Naive thymus-derived CD4-positive, alpha-beta T cell (primary cell): ENCODE measurements around the gene NCBP2L. TPM values are rescaled to one million over a fixed set of nuclear protein-coding genes. Genes with fewer than 3 reads are reported as not detected.

Experiments
- ATAC-seq: fragments of 150-1000 bp; cut with Tn5 transposase; 2 replicates; pipeline ENCODE4 v1.10.0; 2021; ENCODE audit warnings: mild to moderate bottlenecking, moderate library complexity
- CTCF ChIA-PET: fragments of 350-600 bp; sonication (Branson Sonifier 250); formaldehyde crosslinking; loops from one replicate; lab custom pipeline; 2021; ENCODE audit warnings: antibody characterized with exemption; lab: Charles Lee
- POLR2A ChIA-PET: fragments of 350-600 bp; sonication (Branson Sonifier 250); formaldehyde crosslinking; loops from one replicate; lab custom pipeline; 2021; ENCODE audit warnings: antibody characterized with exemption, inconsistent platforms; lab: Charles Lee
- DNase-seq, 9 donors: peaks; one replicate each; pipeline versions ENCODE4 v3.0.0 to v3.0.0-alpha.2; 2020 to 2022; ENCODE audit warnings: mixed read lengths in 1 of 9
- H3K27ac ChIP-seq: one replicate; pipeline ENCODE4 v1.7.0; 2013; ENCODE audit warnings: mild to moderate bottlenecking, low read depth, low read length, moderate library complexity
- H3K27me3 ChIP-seq, 2 donors: one replicate each; pipeline ENCODE4 v1.7.0; 2013; ENCODE audit warnings: low read length in 2 of 2, mild to moderate bottlenecking in 2 of 2, moderate library complexity in 2 of 2; ENCODE audit not compliant: control insufficient read depth in 2 of 2, insufficient read depth in 2 of 2
- H3K36me3 ChIP-seq, 3 experiments: 1 replicate in 2 of 3; 2 replicates in 1 of 3; pipeline ENCODE4 v1.7.0; 2013; ENCODE audit warnings: low read length in 3 of 3, mild to moderate bottlenecking in 3 of 3, moderate library complexity in 1 of 3; ENCODE audit not compliant: insufficient read depth in 3 of 3, control insufficient read depth in 2 of 3
- H3K4me1 ChIP-seq, 2 donors: one replicate each; pipeline ENCODE4 v1.7.0; 2013; ENCODE audit warnings: low read length in 2 of 2, mild to moderate bottlenecking in 2 of 2, moderate library complexity in 1 of 2; ENCODE audit not compliant: control insufficient read depth in 2 of 2, insufficient read depth in 2 of 2
- H3K4me3 ChIP-seq: 2 replicates; pipeline ENCODE4 v1.7.0; 2013; ENCODE audit warnings: mild to moderate bottlenecking, low read length
- H3K9me3 ChIP-seq, 3 experiments: 1 replicate in 2 of 3; 2 replicates in 1 of 3; pipeline ENCODE4 v1.7.0; 2013; ENCODE audit warnings: low read length in 3 of 3; ENCODE audit not compliant: control insufficient read depth in 2 of 3
- H3K27ac Mint-ChIP-seq, 9 donors: one replicate each; pipeline ENCODE4 v1.8.0; 2020 to 2022; ENCODE audit warnings: mixed read lengths in 9 of 9, mild to moderate bottlenecking in 8 of 9, moderate library complexity in 5 of 9, inconsistent platforms in 2 of 9
- H3K27me3 Mint-ChIP-seq, 5 donors: one replicate each; pipeline ENCODE4 v1.8.0; 2021 to 2022; ENCODE audit warnings: mixed read lengths in 5 of 5, mild to moderate bottlenecking in 1 of 5
- H3K36me3 Mint-ChIP-seq, 5 donors: one replicate each; pipeline ENCODE4 v1.8.0; 2020 to 2022; ENCODE audit warnings: mixed read lengths in 5 of 5, mild to moderate bottlenecking in 3 of 5, inconsistent platforms in 1 of 5
- H3K4me1 Mint-ChIP-seq, 7 donors: one replicate each; pipeline ENCODE4 v1.8.0; 2020 to 2022; ENCODE audit warnings: mixed read lengths in 7 of 7, mild to moderate bottlenecking in 3 of 7, inconsistent platforms in 1 of 7
- H3K4me3 Mint-ChIP-seq, 10 donors: one replicate each; pipeline ENCODE4 v1.8.0; 2020 to 2022; ENCODE audit warnings: mild to moderate bottlenecking in 10 of 10, mixed read lengths in 10 of 10, moderate library complexity in 6 of 10, inconsistent platforms in 2 of 10
- H3K9me3 Mint-ChIP-seq, 11 donors: one replicate each; pipeline ENCODE4 v1.8.0; 2020 to 2022; ENCODE audit warnings: mixed read lengths in 11 of 11, mild to moderate bottlenecking in 4 of 11, inconsistent platforms in 1 of 11, moderate library complexity in 1 of 11
- intact Hi-C, 2 donors: fragments of 100-400 bp; cut with micrococcal nuclease; formaldehyde crosslinking; loops; one replicate each; pipeline ENCODE4 v1.15.1; 2023
- polyA plus RNA-seq, 2 donors: library from polyadenylated mRNA; unstranded; fragments of 300-500 nt; fragmentation: Illumina TruSeq; gene quantifications; one replicate each; pipeline ENCODE4 v1.2.3, GENCODE V29; 2021
- total RNA-seq, 6 experiments: library from RNA in 5 of 6; stranded (reverse) in 5 of 6; gene quantifications; 1 replicate in 5 of 6; 2 replicates in 1 of 6; pipeline ENCODE4 v1.2.3 and lab custom pipeline; 2021 to 2026

The NCBP2L gene
- total and polyA plus RNA-seq, 7 experiments from 2014 or later: 0.09 TPM; not detected in 6

- peaks cover 5 to 12% of the 10 kb centered on the region in 2 donors for H3K4me1 ChIP-seq
- intact Hi-C loops: loop anchor here in 1 of 2 donors (10.0 kb wide), 1 partner anchor 1133 kb away; the partner anchor contains the start of gene RADX
- no peak overlapping the region for H3K4me3 ChIP-seq
- POLR2A ChIA-PET: interaction anchor here (0.5 to 1.3 kb wide), 3 partner anchors 36 to 75 kb away, joined by 3 to 4 read pairs (median 3); no protein-coding TSS in a partner anchor
- ATAC-seq (no peak), DNase-seq (no peak)
- H3K4me1 Mint-ChIP-seq: peaks cover under 1 to 29% (median 17%) of the 10 kb centered on the region in 7 donors
- no peak overlapping the region for H3K27ac Mint-ChIP-seq
- CTCF ChIA-PET: no interaction called here
- no peaks in the 10 kb centered on the region for H3K9me3 ChIP-seq
- H3K27ac ChIP-seq: no peak overlapping the region
- no peak overlapping the region for H3K4me3 Mint-ChIP-seq
- H3K36me3 Mint-ChIP-seq: no peaks in the 10 kb centered on the region
- no peaks in the 10 kb centered on the region for H3K9me3 Mint-ChIP-seq
- no peaks in the 10 kb centered on the region for H3K27me3 ChIP-seq
- no peaks in the 10 kb centered on the region for H3K36me3 ChIP-seq
- no peaks in the 10 kb centered on the region for H3K27me3 Mint-ChIP-seq
These were observed 29.9 kb upstream of the NCBP2L start for GRCh38 chrX:107747596-107748161.

- Histone ChIP-seq H3K27me3 (no peaks in the 10 kb centered on the region), H3K36me3 (no peaks in the 10 kb centered on the region), H3K9me3 (no peaks in the 10 kb centered on the region), H3K4me3 (no peak overlapping the region), H3K27ac (no peak overlapping the region), H3K4me1 (peaks cover 0 to 4% of the 10 kb centered on the region in 2 donors)
- H3K27me3 Mint-ChIP-seq: no peaks in the 10 kb centered on the region
- ATAC-seq (no peak), DNase-seq (no peak)
- intact Hi-C loops: loop anchor here in 1 of 2 donors (10.0 kb wide), 1 partner anchor 1134 kb away; the partner anchor contains the start of gene RADX
- no peaks in the 10 kb centered on the region for H3K9me3 Mint-ChIP-seq
- H3K27ac Mint-ChIP-seq: peak overlapping the region in 1 of 9 donors; percentile 38
- CTCF ChIA-PET: no interaction called here
- H3K4me3 Mint-ChIP-seq: no peak overlapping the region
- H3K36me3 Mint-ChIP-seq: no peaks in the 10 kb centered on the region
- POLR2A ChIA-PET: interaction anchor here (0.5 to 0.7 kb wide), 3 partner anchors 42 to 69 kb away, joined by 3 to 7 read pairs (median 4); no protein-coding TSS in a partner anchor
- H3K4me1 Mint-ChIP-seq: peaks cover 0 to 21% (median 11%) of the 10 kb centered on the region in 7 donors
These were observed 29.0 kb upstream of the NCBP2L start for GRCh38 chrX:107748506-107748905.

GRCh38 chrX:107750263-107750662 lies 27.3 kb upstream of the NCBP2L start:
- Histone ChIP-seq H3K4me1 (peaks cover 0 to 2% of the 10 kb centered on the region in 2 donors), H3K27ac (no peak overlapping the region), H3K4me3 (no peak overlapping the region), H3K9me3 (no peaks in the 10 kb centered on the region), H3K27me3 (no peaks in the 10 kb centered on the region), H3K36me3 (no peaks in the 10 kb centered on the region)
- H3K36me3 Mint-ChIP-seq: no peaks in the 10 kb centered on the region
- peak overlapping the region in 2 of 9 donors; percentile 5 to 13 for H3K27ac Mint-ChIP-seq
- ATAC-seq (no peak), DNase-seq (no peak)
- H3K27me3 Mint-ChIP-seq: no peaks in the 10 kb centered on the region
- peaks cover 0 to 18% (median 8%) of the 10 kb centered on the region in 7 donors for H3K4me1 Mint-ChIP-seq
- ChIA-PET POLR2A (interaction anchor here (2.2 kb wide), 1 partner anchor 10 kb away, joined by 6 read pairs; no protein-coding TSS in a partner anchor), CTCF (no interaction called here)
- intact Hi-C loops: no loop called here
- no peaks in the 10 kb centered on the region for H3K9me3 Mint-ChIP-seq
- H3K4me3 Mint-ChIP-seq: no peak overlapping the region

- H3K9me3 ChIP-seq: no peaks in the 10 kb centered on the region
These were observed 26.6 kb upstream of the NCBP2L start for GRCh38 chrX:107750861-107751445.

DNA sequence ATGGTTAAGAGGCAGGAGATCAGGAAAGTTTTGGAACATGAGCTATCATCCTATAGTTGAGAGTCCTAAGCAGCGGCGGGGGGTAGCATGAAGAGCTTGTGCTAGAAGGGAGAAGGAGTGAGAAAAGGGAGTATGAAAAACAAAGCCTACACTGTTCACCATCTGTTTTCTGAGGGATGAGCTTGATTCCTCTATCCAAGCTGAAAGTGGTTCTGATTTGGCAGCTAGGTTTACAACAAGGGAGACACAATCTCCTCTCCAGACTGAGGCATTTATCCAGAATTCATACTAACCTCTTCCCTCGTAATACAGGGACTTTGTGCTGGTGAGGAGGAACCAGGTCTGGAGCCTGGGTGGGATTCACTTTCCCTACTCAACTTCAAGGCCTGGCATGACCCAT lies 25.5 kb upstream of the NCBP2L start:
- ChIA-PET CTCF (no interaction called here), POLR2A (interaction anchor here (0.6 to 2.2 kb wide), 2 partner anchors 8 to 68 kb away, joined by 3 to 6 read pairs; no protein-coding TSS in a partner anchor)
- H3K27me3 ChIP-seq: no peaks in the 10 kb centered on the region
- intact Hi-C loops: no loop called here
- no peaks in the 10 kb centered on the region for H3K36me3 ChIP-seq
- Mint-ChIP-seq H3K27me3 (no peaks in the 10 kb centered on the region), H3K9me3 (no peaks in the 10 kb centered on the region), H3K4me1 (peaks cover 0 to 31% (median 18%) of the 10 kb centered on the region in 7 donors), H3K36me3 (no peaks in the 10 kb centered on the region), H3K4me3 (no peak overlapping the region), H3K27ac (peak overlapping the region in 2 of 9 donors; percentile 17 to 82)
- H3K4me1 ChIP-seq: peaks cover 0 to 8% of the 10 kb centered on the region in 2 donors
- ATAC-seq: no peak
- no peak overlapping the region for H3K27ac ChIP-seq
- H3K9me3 ChIP-seq: no peaks in the 10 kb centered on the region
- H3K4me3 ChIP-seq: no peak overlapping the region
- no peak for DNase-seq

More at GRCh38 chrX:107750861-107751445, 26.6 kb upstream of the NCBP2L start:
- H3K4me1 Mint-ChIP-seq: peaks cover 0 to 25% (median 15%) of the 10 kb centered on the region in 7 donors
- POLR2A ChIA-PET: interaction anchor here (2.2 kb wide), 1 partner anchor 9 kb away, joined by 6 read pairs; no protein-coding TSS in a partner anchor
- no peaks in the 10 kb centered on the region for H3K27me3 Mint-ChIP-seq
- H3K9me3 Mint-ChIP-seq: no peaks in the 10 kb centered on the region
- H3K4me3 Mint-ChIP-seq: no peak overlapping the region
- H3K27me3 ChIP-seq: no peaks in the 10 kb centered on the region
- H3K36me3 Mint-ChIP-seq: no peaks in the 10 kb centered on the region
- DNase-seq (no peak), ATAC-seq (no peak)
- peaks cover 0 to 8% of the 10 kb centered on the region in 2 donors for H3K4me1 ChIP-seq
- CTCF ChIA-PET: no interaction called here
- H3K4me3 ChIP-seq: no peak overlapping the region
- no peak overlapping the region for H3K27ac ChIP-seq
- H3K36me3 ChIP-seq: no peaks in the 10 kb centered on the region
- H3K27ac Mint-ChIP-seq: no peak overlapping the region
- intact Hi-C loops: no loop called here

DNA sequence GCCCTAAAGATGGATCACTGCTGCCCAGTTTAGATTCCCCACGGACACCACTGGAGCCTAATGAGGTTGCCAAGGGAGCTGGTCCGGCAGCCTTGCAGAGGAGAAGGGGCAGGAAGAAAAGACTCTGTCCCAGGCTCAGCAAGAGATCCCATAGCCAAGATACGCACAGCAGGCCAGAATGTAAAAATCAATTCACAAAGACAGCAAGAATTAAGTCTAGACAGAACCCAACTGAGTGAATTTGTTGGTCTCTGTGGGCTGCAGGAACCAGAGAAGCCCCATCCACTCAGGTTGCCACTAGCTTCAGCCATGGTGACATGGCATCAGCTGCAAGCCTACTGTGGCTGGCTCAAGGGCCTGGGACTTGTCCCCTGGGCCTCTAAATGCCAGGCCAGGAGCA lies 24.8 kb upstream of the NCBP2L start:
- Mint-ChIP-seq H3K27me3 (no peaks in the 10 kb centered on the region), H3K27ac (no peak overlapping the region), H3K36me3 (no peaks in the 10 kb centered on the region), H3K9me3 (no peaks in the 10 kb centered on the region), H3K4me3 (no peak overlapping the region), H3K4me1 (peaks cover 0 to 31% (median 21%) of the 10 kb centered on the region in 7 donors)
- no peaks in the 10 kb centered on the region for H3K27me3 ChIP-seq
- peaks cover 0 to 8% of the 10 kb centered on the region in 2 donors for H3K4me1 ChIP-seq
- H3K9me3 ChIP-seq: no peaks in the 10 kb centered on the region
- H3K36me3 ChIP-seq: no peaks in the 10 kb centered on the region
- CTCF ChIA-PET: no interaction called here
- no peak for DNase-seq
- intact Hi-C loops: no loop called here
- no peak overlapping the region for H3K4me3 ChIP-seq
- ATAC-seq: no peak
- POLR2A ChIA-PET: interaction anchor here (1.1 kb wide), 1 partner anchor 23 kb away, joined by 3 read pairs; the partner anchor contains the start of gene TSC22D3
- H3K27ac ChIP-seq: no peak overlapping the region
